Testis (tissue), 2 donors: ENCODE measurements around the gene DCHS2.

Experiments
- POLR2A ChIP-seq: fragments of 450-650 bp; IDR thresholded peaks from one replicate; pipeline ENCODE4 v1.6.1; 2017; ENCODE audit warnings: antibody characterized with exemption, mild to moderate bottlenecking, moderate library complexity
- TF ChIP-seq, protein P1 (sequence below), 3 experiments: fragments of 450-650 bp in 2 of 3; fragments of 200-600 bp in 1 of 3; sonication (generic) in 1 of 3; IDR thresholded peaks; one replicate each; pipeline ENCODE4 v1.5.1; 2016 to 2019; ENCODE audit warnings: antibody characterized with exemption in 3 of 3, mild to moderate bottlenecking in 2 of 3, moderate library complexity in 1 of 3

GRCh38 chr4:154456889-154457288 lies 34.7 kb downstream of the DCHS2 start:
- TF ChIP-seq, protein P1, sequence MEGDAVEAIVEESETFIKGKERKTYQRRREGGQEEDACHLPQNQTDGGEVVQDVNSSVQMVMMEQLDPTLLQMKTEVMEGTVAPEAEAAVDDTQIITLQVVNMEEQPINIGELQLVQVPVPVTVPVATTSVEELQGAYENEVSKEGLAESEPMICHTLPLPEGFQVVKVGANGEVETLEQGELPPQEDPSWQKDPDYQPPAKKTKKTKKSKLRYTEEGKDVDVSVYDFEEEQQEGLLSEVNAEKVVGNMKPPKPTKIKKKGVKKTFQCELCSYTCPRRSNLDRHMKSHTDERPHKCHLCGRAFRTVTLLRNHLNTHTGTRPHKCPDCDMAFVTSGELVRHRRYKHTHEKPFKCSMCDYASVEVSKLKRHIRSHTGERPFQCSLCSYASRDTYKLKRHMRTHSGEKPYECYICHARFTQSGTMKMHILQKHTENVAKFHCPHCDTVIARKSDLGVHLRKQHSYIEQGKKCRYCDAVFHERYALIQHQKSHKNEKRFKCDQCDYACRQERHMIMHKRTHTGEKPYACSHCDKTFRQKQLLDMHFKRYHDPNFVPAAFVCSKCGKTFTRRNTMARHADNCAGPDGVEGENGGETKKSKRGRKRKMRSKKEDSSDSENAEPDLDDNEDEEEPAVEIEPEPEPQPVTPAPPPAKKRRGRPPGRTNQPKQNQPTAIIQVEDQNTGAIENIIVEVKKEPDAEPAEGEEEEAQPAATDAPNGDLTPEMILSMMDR (IDR thresholded peaks at IDR 0.05), result no peak
- no peak for TF ChIP-seq POLR2A
